ENCODE results near the gene CAMKMT.

DNA sequence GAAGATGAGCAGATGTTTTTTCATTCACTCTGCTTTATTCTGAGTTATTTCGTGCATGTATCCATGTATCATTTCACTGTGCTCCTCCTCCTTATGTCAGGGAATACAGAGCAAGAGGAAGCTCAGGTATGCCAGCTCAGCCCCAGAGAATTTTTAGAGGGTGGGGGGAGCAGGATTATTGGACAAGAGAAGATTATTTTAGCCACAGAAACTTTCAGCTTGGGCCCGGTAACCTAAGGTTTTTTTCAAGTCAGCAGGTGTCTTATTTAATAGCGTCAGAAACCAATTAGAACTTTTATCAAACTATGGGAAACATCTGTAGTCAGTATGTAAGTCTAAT is 346.9 kb downstream of the CAMKMT start:
- TF ChIP-seq, protein P1, sequence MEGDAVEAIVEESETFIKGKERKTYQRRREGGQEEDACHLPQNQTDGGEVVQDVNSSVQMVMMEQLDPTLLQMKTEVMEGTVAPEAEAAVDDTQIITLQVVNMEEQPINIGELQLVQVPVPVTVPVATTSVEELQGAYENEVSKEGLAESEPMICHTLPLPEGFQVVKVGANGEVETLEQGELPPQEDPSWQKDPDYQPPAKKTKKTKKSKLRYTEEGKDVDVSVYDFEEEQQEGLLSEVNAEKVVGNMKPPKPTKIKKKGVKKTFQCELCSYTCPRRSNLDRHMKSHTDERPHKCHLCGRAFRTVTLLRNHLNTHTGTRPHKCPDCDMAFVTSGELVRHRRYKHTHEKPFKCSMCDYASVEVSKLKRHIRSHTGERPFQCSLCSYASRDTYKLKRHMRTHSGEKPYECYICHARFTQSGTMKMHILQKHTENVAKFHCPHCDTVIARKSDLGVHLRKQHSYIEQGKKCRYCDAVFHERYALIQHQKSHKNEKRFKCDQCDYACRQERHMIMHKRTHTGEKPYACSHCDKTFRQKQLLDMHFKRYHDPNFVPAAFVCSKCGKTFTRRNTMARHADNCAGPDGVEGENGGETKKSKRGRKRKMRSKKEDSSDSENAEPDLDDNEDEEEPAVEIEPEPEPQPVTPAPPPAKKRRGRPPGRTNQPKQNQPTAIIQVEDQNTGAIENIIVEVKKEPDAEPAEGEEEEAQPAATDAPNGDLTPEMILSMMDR (conservative IDR thresholded peaks at IDR 0.05 in 1 of 2, IDR thresholded peaks at IDR 0.05 in 1 of 2; ENCODE audit: extremely low read depth in 1 of 2, insufficient read depth in 1 of 2, low read depth in 1 of 2, low read length in 2 of 2) = no peak
- no peak for TF ChIP-seq EZH2 (IDR thresholded peaks at IDR 0.05; ENCODE audit: borderline replicate concordance, low read length)

Measured in mammary epithelial cell (primary cell).